HUES48 (cell line): ENCODE data around the gene TMEM178B.

Source experiments
- H3K27ac ChIP-seq: one replicate; pipeline ENCODE4 v1.7.0; 2013; ENCODE audit warnings: low read depth, low read length, inconsistent platforms
- H3K27me3 ChIP-seq: 2 replicates; pipeline ENCODE4 v1.6.1; 2013; ENCODE audit warnings: mild to moderate bottlenecking, low read length; ENCODE audit not compliant: control insufficient read depth, insufficient read depth
- H3K36me3 ChIP-seq: 2 replicates; pipeline ENCODE4 v1.6.1; 2013; ENCODE audit warnings: low read length; ENCODE audit not compliant: control insufficient read depth, insufficient read depth
- H3K4me1 ChIP-seq: 2 replicates; pipeline ENCODE4 v1.6.1; 2013; ENCODE audit warnings: mild to moderate bottlenecking, low read length; ENCODE audit not compliant: control insufficient read depth, insufficient read depth
- H3K4me3 ChIP-seq: 2 replicates; pipeline ENCODE4 v1.5.1; 2013; ENCODE audit warnings: mild to moderate bottlenecking, low read depth, low read length
- H3K9ac ChIP-seq: 2 replicates; pipeline ENCODE4 v1.6.1; 2013; ENCODE audit warnings: mild to moderate bottlenecking, low read depth, low read length, moderate library complexity
- H3K9me3 ChIP-seq: 2 replicates; pipeline ENCODE4 v1.6.1; 2013; ENCODE audit warnings: low read length; ENCODE audit not compliant: control insufficient read depth, insufficient read depth

TMEM178B gene

DNA sequence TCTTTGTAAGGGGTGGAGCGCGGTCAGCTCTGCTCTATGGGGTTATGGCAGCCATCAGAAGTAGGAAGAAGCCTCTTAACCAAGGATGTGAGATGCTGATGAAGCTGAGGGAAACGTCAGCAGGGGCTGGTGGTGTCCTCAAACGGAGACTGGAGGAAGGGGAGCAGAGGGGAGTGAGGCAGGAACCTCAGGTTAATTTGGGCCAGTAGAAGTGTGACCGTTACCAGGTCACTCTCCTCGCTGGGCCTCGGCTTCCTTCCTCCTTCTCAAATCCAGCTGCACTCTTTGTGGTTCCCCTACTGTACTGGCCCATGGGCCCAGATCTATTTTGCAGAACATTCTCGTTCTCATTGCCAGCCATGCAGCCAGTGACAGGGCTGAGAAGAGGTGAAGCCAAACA, 169.5 kb downstream of the TMEM178B start:
- H3K4me1 ChIP-seq: peaks cover 15% of the 10 kb centered on the region
- no peak overlapping the region for H3K27ac ChIP-seq
- no peaks in the 10 kb centered on the region for H3K27me3 ChIP-seq
- H3K36me3 ChIP-seq: no peaks in the 10 kb centered on the region
- H3K9me3 ChIP-seq: no peaks in the 10 kb centered on the region
- no peak overlapping the region for H3K9ac ChIP-seq
- no peak overlapping the region for H3K4me3 ChIP-seq

DNA sequence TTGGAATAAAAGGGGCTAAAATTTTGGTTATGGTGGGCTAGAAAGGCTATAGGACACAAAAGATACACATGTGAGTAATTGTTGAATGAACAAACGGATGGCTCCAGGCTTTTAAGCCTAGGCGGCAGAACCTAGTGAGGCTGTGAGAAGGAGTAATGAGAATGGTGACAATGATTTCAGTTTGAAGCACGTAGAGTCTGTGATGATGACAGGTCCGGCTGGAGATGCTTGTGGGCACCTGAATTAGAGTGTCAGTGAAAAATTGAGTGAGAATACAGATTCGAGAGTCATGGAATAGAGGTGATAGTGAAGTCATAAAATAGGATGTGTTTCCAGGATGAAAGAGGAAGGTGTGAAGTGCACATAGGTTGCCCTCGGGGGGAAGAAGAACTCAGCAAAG, 170.6 kb downstream of the TMEM178B start:
- Histone ChIP-seq H3K4me1 (peaks cover 4% of the 10 kb centered on the region; the same call in 1 of the 2 replicates), H3K27ac (no peak overlapping the region), H3K36me3 (no peaks in the 10 kb centered on the region), H3K9me3 (no peaks in the 10 kb centered on the region), H3K9ac (no peak overlapping the region), H3K27me3 (no peaks in the 10 kb centered on the region), H3K4me3 (no peak overlapping the region)

DNA sequence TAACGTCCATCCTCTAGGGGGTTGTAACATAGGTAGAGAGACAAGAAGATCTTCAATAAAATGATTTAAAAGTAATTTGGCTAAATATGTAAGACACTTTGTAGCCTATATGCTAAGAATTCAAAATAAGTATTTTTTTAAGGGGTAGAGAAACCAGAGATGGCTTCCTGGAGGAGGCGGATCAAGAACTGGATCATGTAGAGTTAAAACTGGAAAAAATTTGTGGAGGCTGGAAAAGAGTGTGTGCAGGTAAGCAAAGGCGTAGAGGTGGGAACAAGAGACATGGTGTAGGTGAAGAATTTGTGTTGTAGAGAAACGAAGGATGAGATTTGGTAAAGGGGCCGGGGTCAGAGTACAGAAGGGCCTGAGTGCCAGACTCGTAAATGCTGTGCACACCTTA, 172.6 kb downstream of the TMEM178B start:
- no peaks in the 10 kb centered on the region for H3K27me3 ChIP-seq
- peaks cover 4% of the 10 kb centered on the region; the same call in 1 of the 2 replicates for H3K4me1 ChIP-seq
- H3K36me3 ChIP-seq: no peaks in the 10 kb centered on the region

DNA sequence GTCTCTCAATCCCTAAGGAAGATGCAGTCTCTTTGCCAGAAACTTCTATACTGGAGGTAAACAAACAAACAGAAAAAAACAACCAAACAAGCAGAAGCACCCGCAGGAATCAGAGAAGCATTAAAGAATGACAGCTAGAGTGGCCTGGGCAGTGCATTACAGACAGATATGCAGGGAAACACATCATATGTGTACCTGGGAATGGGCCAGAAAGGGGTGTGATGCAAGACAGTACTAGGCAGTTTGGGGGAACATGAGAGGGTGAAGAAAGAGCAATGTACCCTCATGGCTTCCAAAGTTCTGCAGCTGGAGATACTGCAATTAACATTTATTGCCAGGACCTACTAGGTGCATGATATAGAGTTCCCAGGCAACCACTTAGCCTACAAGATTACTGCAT, 177.3 kb downstream of the TMEM178B start:
- H3K27ac ChIP-seq: no peak overlapping the region
- peaks cover 4% of the 10 kb centered on the region; the same call in 1 of the 2 replicates for H3K4me1 ChIP-seq
- no peak overlapping the region for H3K4me3 ChIP-seq
- no peaks in the 10 kb centered on the region for H3K27me3 ChIP-seq
- no peaks in the 10 kb centered on the region for H3K9me3 ChIP-seq
- H3K9ac ChIP-seq: no peak overlapping the region
- no peaks in the 10 kb centered on the region for H3K36me3 ChIP-seq

More for the DNA sequence above, 172.6 kb downstream of the TMEM178B start:
- no peak overlapping the region for H3K9ac ChIP-seq
- H3K27ac ChIP-seq: no peak overlapping the region
- H3K9me3 ChIP-seq: no peaks in the 10 kb centered on the region
- no peak overlapping the region for H3K4me3 ChIP-seq

DNA sequence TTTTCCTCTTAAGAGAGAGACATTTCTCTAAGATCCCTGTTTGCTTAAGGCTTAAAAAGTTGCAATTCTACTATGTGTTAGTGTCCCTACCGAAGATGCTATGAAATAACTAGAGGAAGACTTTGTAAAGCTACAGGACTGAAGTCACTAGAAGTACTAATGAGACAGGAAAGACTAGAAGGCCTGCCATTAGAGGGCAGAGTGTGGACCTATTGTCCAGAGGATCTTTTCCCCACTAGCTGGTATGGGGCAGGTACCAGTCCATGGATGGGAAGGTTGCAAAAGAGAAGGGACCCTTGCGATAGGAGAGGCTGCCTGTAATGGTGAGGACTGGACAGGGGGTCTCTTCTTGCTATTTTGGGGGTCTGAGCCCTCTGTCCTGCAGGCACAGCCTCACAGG, 178.1 kb downstream of the TMEM178B start:
- Histone ChIP-seq H3K4me1 (peaks cover 4% of the 10 kb centered on the region; the same call in 1 of the 2 replicates), H3K9me3 (no peaks in the 10 kb centered on the region), H3K4me3 (no peak overlapping the region), H3K9ac (no peak overlapping the region), H3K36me3 (no peaks in the 10 kb centered on the region), H3K27me3 (no peaks in the 10 kb centered on the region), H3K27ac (no peak overlapping the region)

GRCh38 chr7:141257597-141257996, 183.7 kb downstream of the TMEM178B start:
- H3K36me3 ChIP-seq: no peaks in the 10 kb centered on the region
- no peak overlapping the region for H3K9ac ChIP-seq
- H3K4me3 ChIP-seq: no peak overlapping the region
- H3K4me1 ChIP-seq: peaks cover 4% of the 10 kb centered on the region; the same call in 1 of the 2 replicates
- no peak overlapping the region for H3K27ac ChIP-seq
- H3K27me3 ChIP-seq: no peaks in the 10 kb centered on the region
- no peaks in the 10 kb centered on the region for H3K9me3 ChIP-seq

- H3K36me3 ChIP-seq: no peaks in the 10 kb centered on the region
- H3K4me1 ChIP-seq: no peaks in the 10 kb centered on the region
- no peak overlapping the region for H3K4me3 ChIP-seq
- no peak overlapping the region for H3K27ac ChIP-seq
- no peak overlapping the region for H3K9ac ChIP-seq
- H3K27me3 ChIP-seq: no peaks in the 10 kb centered on the region
- H3K9me3 ChIP-seq: no peaks in the 10 kb centered on the region
Observed at GRCh38 chr7:141258559-141258958, 184.7 kb downstream of the TMEM178B start.

DNA sequence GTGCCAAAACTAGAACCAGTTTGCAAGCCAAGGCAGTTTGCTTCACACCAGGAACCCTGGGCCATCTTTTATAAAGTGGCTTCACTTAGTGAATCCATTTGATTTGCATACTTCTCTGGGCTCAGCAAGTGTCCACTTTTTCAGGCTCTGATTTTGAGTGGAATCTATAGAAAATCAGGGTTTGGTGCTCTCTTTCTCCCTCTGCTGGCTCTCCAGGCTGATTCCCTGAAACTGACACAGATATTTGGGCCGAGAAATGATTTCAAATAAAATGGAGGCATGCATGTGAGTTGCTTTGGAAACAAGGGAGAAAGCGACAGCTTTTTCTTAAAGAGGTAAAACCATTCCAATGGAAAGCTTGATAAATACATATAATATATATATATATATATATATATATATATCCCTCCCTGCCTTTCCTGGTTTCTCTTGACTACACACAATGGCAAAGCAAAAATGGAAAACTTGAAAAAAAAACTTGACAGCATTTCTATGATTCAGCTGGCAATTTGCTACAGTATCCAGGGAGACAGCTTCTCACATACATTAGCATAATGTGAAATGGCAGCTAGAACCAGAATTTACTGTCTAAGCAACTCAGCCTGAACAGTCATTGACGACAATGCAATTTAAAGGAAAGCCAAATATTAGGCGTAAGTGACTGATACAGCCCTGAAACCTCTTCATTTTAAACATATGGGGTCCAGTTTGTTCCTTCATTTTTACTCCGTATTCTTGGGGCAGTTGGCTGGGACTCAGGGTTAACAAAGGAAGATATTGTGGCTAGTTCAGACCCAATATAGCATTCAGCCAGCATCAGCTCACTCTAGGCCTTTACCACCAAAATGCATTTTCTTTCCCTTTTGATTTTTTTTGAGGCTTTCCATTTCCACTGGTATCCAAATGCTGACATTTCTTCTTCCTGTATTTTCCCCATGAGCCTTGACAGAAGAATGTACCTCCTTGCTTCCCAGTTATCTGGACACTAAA, 188.5 kb downstream of the TMEM178B start:
- no peak overlapping the region for H3K4me3 ChIP-seq
- no peaks in the 10 kb centered on the region for H3K9me3 ChIP-seq
- H3K27me3 ChIP-seq: no peaks in the 10 kb centered on the region
- H3K36me3 ChIP-seq: no peaks in the 10 kb centered on the region
- no peaks in the 10 kb centered on the region for H3K4me1 ChIP-seq
- no peak overlapping the region for H3K27ac ChIP-seq
- H3K9ac ChIP-seq: no peak overlapping the region

GRCh38 chr7:141263508-141263907, 189.6 kb downstream of the TMEM178B start:
- H3K4me1 ChIP-seq: no peaks in the 10 kb centered on the region
- no peak overlapping the region for H3K27ac ChIP-seq
- H3K4me3 ChIP-seq: no peak overlapping the region
- H3K36me3 ChIP-seq: no peaks in the 10 kb centered on the region
- no peak overlapping the region for H3K9ac ChIP-seq
- no peaks in the 10 kb centered on the region for H3K9me3 ChIP-seq
- H3K27me3 ChIP-seq: no peaks in the 10 kb centered on the region

DNA sequence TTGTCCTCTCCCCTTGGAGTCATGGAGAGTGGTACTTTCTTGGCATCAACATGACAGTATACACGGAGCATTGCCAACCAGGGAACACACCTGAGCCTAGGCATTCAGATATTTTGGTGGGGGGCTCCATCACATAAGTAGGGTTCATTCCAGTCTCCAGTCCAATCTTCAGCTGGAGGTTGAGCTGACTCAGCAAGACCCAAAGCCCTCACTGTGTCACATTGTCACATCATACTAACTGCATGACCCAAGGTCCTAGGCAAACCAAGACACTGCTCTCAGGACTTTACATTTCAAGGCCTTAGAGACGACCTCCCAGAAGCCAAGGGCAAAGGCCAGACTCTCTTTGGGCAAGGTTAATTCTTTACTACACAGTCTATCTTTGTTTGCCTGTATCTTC, 190.1 kb downstream of the TMEM178B start:
- no peak overlapping the region for H3K27ac ChIP-seq
- no peak overlapping the region for H3K4me3 ChIP-seq
- H3K9ac ChIP-seq: no peak overlapping the region
- H3K27me3 ChIP-seq: no peaks in the 10 kb centered on the region
- no peaks in the 10 kb centered on the region for H3K36me3 ChIP-seq
- H3K4me1 ChIP-seq: no peaks in the 10 kb centered on the region
- H3K9me3 ChIP-seq: no peaks in the 10 kb centered on the region

DNA sequence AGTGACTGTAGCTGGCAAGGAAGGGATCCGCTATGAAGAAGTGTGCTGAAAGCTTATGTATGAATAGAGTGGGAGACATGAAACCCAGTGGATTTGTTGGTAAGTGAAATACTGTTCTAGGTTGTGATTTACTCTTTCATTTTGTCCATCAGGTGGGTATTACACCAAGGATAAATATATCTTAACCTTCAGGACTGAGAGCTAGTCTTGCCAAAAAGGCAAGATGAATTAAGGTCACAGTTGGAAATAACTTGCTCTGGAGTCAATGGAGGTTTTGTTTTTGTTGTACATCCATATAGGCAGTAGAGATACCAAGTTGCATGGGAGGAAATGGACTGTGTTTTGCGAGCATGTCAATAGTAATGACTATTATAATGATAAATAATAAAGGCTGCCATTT, 190.6 kb downstream of the TMEM178B start:
- Histone ChIP-seq H3K4me3 (no peak overlapping the region), H3K27ac (no peak overlapping the region), H3K9ac (no peak overlapping the region), H3K4me1 (no peaks in the 10 kb centered on the region), H3K9me3 (no peaks in the 10 kb centered on the region), H3K36me3 (no peaks in the 10 kb centered on the region), H3K27me3 (no peaks in the 10 kb centered on the region)
